Measurements from ENCODE around the gene NDUFB6. TPM values are rescaled to one million over a fixed set of nuclear protein-coding genes. Genes with fewer than 3 reads are reported as not detected.

Gene NDUFB6
- total and polyA plus RNA-seq, 10 of the 15 experiments (the other 5 are each of a cell fraction or from before 2014, with no cell fraction given): 26.3 to 269 (median 61.4) TPM

GRCh38 chr9:32526041-32526706, 46.8 kb downstream of the NDUFB6 start, which contains the start of gene RIGI (continued):
- peak; percentile 50; the same call in 1 of the 2 replicates for TF ChIP-seq NBN (IDR thresholded peaks at IDR 0.05)
- TF ChIP-seq PBX3 (IDR thresholded peaks at IDR 0.05; ENCODE audit: insufficient replicate concordance, low read depth, low read length): no peak
- TF ChIP-seq HDGF (IDR thresholded peaks at IDR 0.05): no peak
- no peak for TF ChIP-seq MTA2 (IDR thresholded peaks at IDR 0.05; ENCODE audit: low read depth)
- peak; percentile 17; the same call in 1 of the 2 replicates for TF ChIP-seq RUNX3 (IDR thresholded peaks at IDR 0.05; ENCODE audit: low read length)
- TF ChIP-seq, protein P1, sequence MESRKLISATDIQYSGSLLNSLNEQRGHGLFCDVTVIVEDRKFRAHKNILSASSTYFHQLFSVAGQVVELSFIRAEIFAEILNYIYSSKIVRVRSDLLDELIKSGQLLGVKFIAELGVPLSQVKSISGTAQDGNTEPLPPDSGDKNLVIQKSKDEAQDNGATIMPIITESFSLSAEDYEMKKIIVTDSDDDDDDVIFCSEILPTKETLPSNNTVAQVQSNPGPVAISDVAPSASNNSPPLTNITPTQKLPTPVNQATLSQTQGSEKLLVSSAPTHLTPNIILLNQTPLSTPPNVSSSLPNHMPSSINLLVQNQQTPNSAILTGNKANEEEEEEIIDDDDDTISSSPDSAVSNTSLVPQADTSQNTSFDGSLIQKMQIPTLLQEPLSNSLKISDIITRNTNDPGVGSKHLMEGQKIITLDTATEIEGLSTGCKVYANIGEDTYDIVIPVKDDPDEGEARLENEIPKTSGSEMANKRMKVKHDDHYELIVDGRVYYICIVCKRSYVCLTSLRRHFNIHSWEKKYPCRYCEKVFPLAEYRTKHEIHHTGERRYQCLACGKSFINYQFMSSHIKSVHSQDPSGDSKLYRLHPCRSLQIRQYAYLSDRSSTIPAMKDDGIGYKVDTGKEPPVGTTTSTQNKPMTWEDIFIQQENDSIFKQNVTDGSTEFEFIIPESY (IDR thresholded peaks at IDR 0.05): no peak
- no peak for TF ChIP-seq NR2C1 (IDR thresholded peaks at IDR 0.05)
- TF ChIP-seq, protein P2, sequence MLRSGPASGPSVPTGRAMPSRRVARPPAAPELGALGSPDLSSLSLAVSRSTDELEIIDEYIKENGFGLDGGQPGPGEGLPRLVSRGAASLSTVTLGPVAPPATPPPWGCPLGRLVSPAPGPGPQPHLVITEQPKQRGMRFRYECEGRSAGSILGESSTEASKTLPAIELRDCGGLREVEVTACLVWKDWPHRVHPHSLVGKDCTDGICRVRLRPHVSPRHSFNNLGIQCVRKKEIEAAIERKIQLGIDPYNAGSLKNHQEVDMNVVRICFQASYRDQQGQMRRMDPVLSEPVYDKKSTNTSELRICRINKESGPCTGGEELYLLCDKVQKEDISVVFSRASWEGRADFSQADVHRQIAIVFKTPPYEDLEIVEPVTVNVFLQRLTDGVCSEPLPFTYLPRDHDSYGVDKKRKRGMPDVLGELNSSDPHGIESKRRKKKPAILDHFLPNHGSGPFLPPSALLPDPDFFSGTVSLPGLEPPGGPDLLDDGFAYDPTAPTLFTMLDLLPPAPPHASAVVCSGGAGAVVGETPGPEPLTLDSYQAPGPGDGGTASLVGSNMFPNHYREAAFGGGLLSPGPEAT (IDR thresholded peaks at IDR 0.05; ENCODE audit: low read depth): peak; percentile 69
- TF ChIP-seq BACH1 (IDR thresholded peaks at IDR 0.05; ENCODE audit: borderline replicate concordance): no peak
- no peak for TF ChIP-seq ZZZ3 (IDR thresholded peaks at IDR 0.05; ENCODE audit: control insufficient read depth, insufficient read length, low read depth)
- no peak for TF ChIP-seq SUPT20H (IDR thresholded peaks at IDR 0.05; ENCODE audit: borderline replicate concordance, control insufficient read depth, low read depth, low read length)
- TF ChIP-seq ESRRA (IDR thresholded peaks at IDR 0.05; ENCODE audit: low read length): no peak
- no peak for TF ChIP-seq ZNF384 (IDR thresholded peaks at IDR 0.05; ENCODE audit: borderline replicate concordance, low read depth, low read length)
- no peak; the same call in 1 of the 2 replicates for TF ChIP-seq MXI1 (IDR thresholded peaks at IDR 0.05; ENCODE audit: low read depth, low read length)
- TF ChIP-seq, protein P3, sequence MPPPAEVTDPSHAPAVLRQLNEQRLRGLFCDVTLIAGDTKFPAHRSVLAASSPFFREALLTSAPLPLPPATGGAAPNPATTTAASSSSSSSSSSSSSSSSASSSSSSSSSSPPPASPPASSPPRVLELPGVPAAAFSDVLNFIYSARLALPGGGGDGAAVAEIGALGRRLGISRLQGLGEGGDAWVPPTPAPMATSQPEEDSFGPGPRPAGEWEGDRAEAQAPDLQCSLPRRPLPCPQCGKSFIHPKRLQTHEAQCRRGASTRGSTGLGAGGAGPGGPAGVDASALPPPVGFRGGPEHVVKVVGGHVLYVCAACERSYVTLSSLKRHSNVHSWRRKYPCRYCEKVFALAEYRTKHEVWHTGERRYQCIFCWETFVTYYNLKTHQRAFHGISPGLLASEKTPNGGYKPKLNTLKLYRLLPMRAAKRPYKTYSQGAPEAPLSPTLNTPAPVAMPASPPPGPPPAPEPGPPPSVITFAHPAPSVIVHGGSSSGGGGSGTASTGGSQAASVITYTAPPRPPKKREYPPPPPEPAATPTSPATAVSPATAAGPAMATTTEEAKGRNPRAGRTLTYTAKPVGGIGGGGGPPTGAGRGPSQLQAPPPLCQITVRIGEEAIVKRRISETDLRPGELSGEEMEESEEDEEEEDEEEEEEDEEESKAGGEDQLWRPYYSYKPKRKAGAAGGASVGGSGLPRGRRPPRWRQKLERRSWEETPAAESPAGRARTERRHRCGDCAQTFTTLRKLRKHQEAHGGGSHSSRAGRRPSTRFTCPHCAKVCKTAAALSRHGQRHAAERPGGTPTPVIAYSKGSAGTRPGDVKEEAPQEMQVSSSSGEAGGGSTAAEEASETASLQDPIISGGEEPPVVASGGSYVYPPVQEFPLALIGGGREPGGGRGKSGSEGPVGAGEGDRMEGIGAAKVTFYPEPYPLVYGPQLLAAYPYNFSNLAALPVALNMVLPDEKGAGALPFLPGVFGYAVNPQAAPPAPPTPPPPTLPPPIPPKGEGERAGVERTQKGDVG (CRISPR knock-in tag; IDR thresholded peaks at IDR 0.05): no peak
- TF ChIP-seq BHLHE40 (IDR thresholded peaks at IDR 0.05; ENCODE audit: borderline replicate concordance in 1 of 2, low read depth in 2 of 2, low read length in 1 of 2): no peak
- TF ChIP-seq BCL11A (IDR thresholded peaks at IDR 0.05; ENCODE audit: low read depth, low read length): 0 out of 2 replicates have a peak, but pooled peaks have one; percentile 16
- no peak for TF ChIP-seq MYB (IDR thresholded peaks at IDR 0.05; ENCODE audit: borderline replicate concordance, low read depth, low read length)
- TF ChIP-seq CHD4 (IDR thresholded peaks at IDR 0.05): no peak
- no peak for TF ChIP-seq CHD2 (IDR thresholded peaks at IDR 0.05; ENCODE audit: borderline replicate concordance, low read depth, low read length)
- TF ChIP-seq MTA3 (IDR thresholded peaks at IDR 0.05; ENCODE audit: borderline replicate concordance, low read length): no peak; the same call in 1 of the 2 replicates
- TF ChIP-seq SP1 (IDR thresholded peaks at IDR 0.05; ENCODE audit: low read depth, low read length): no peak
- TF ChIP-seq STAT3 (IDR thresholded peaks at IDR 0.05; ENCODE audit: low read depth, low read length): no peak

All from GM12878 (cell line).